ENCODE results near the gene ARHGAP44. TPM values are rescaled to one million over a fixed set of nuclear protein-coding genes. Genes with fewer than 3 reads are reported as not detected.

ARHGAP44 gene, protein sequence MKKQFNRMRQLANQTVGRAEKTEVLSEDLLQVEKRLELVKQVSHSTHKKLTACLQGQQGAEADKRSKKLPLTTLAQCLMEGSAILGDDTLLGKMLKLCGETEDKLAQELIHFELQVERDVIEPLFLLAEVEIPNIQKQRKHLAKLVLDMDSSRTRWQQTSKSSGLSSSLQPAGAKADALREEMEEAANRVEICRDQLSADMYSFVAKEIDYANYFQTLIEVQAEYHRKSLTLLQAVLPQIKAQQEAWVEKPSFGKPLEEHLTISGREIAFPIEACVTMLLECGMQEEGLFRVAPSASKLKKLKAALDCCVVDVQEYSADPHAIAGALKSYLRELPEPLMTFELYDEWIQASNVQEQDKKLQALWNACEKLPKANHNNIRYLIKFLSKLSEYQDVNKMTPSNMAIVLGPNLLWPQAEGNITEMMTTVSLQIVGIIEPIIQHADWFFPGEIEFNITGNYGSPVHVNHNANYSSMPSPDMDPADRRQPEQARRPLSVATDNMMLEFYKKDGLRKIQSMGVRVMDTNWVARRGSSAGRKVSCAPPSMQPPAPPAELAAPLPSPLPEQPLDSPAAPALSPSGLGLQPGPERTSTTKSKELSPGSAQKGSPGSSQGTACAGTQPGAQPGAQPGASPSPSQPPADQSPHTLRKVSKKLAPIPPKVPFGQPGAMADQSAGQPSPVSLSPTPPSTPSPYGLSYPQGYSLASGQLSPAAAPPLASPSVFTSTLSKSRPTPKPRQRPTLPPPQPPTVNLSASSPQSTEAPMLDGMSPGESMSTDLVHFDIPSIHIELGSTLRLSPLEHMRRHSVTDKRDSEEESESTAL
- 40.9 TPM for total RNA-seq

DNA sequence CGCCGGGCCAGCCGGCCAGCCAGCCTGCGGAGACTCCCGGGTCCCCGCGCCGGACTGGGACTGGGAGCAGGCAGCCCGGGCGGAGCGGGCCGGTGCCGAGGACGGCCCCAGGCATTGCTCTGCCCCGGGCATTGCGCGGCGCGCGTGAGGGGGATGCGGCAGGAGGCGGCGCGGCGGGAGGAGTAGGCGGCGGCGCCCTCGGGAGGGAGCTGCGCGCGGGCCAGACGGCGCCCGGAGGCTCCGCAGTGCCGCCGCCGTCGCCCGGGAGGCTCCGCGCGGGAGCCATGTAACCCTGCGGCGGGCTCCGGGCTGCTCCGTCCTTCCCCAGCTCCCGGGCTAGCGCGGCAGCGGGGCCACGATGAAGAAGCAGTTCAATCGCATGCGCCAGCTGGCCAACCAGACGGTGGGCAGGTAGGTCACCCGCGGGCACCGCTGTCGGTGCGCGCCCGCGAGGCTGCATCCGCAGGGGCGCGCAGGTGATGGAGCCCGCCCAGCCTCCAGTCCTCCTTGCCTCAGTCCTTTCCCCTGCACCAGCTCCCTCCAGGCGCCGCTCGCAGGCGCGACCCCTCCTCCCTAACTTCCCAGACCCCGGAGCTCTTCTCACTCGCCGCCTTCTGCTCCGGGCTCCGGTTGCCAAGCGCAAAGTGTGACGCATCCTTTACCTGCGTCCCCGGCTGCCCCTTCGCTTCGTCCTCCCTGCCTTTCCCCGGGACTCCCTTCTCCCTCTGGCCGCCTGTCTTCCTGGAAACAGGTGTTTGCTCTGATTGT, at the start of gene ARHGAP44:
Gene ARHGAP44 (plus strand): TSS at position 18 of the 768 bp plus-strand sequence. CDS start 341 bp downstream, at position 359.
- peak; percentile 50 for DNase-seq (ENCODE audit: low spot score)

DNA sequence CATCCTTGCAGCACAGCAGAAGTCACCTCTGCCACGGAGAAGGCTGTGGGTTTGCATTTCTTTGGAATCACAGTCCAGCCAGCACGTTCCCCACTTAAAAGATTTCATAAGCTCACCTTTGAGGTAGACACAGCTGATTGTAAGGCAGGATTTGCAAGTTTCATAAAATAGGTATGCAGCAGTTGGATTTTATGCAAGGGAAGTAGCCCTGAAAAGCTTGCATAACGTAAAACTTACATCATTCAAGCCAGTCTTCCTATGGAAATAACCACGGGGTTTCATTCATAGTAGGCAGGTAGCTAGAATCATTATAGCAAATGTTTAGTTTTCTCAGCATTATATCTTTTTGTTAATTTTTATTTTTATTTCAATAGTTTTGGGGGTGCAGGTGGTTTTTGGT, 49.8 kb upstream of the ARHGAP44 start:
- DNase-seq (ENCODE audit: low spot score) = no peak

DNA sequence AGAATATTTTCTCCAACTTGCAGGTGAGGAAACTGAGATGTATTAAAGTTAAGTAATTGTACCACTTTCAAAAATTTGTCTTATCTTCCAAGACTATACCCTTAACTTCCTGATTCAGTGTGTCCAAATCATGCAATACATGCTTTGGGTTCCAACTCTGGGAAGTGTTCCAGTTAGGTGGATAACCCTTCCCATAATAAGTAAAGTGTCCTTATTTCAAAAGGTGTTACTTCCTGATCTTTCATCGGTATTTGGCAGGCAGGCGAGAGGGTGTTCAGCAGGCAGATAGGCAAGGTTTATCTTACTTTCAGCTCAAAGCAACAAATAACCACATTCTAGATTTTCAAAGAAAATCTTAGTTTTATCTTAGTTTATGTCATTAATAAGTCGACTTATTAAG, 46.3 kb upstream of the ARHGAP44 start:
- peak; percentile 54 for DNase-seq (ENCODE audit: low spot score)

DNA sequence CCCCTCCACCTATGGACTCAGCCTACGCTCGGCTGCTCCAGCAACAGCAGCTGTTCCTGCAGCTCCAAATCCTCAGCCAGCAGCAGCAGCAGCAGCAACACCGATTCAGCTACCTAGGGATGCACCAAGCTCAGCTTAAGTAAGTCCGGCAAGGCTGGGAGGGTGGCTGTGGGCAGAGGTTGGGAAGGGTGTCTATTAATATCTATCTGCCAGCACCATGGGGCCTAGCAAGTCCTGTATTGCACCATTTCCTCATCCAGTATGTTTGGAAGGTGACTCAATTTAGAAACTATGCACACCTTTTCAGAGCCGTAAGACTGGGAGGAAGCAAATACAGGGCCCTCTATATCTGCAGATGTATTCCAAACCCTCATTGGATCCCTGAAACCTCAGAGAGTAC, 45.0 kb upstream of the ARHGAP44 start:
- no peak for DNase-seq (ENCODE audit: low spot score)

DNA sequence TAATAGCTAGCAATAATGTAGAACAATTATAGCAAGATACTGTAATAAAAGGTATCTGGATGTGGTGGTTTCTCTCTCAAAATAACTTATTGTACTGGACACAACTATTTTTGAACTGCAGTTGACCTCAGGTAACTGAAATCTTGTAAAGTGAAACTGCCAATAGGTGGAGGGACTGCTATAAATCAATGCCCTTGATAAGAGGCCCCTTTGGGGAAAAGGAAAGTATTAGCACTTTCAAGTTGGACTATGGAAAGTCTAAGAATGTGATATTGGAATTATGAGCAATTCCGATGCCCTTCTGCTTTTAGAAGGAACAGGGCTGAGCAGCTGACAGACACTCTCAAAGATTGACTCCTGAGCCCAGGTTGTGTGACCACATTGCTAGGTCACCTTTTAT, 44.5 kb upstream of the ARHGAP44 start:
- no peak for DNase-seq (ENCODE audit: low spot score)

DNA sequence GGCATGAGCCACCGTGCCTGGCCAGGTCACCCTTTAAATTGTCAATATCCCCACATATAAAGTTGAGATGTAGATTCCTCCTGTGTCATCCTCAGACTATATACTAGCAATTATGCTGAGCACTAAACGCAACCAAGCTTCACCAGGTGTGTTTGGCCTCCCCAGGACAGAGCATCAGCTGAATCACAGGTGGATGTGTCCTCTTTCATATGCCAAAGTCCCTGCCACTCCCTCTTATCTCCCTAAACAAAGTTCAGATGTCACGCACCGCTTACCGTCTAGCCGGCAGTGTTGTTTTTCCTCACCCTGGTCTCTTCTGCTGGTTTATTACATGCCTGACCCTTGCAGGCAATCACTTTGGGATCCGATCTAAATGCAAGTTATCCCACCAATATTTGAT, 43.8 kb upstream of the ARHGAP44 start:
- peak; percentile 52 for DNase-seq (ENCODE audit: low spot score)

DNA sequence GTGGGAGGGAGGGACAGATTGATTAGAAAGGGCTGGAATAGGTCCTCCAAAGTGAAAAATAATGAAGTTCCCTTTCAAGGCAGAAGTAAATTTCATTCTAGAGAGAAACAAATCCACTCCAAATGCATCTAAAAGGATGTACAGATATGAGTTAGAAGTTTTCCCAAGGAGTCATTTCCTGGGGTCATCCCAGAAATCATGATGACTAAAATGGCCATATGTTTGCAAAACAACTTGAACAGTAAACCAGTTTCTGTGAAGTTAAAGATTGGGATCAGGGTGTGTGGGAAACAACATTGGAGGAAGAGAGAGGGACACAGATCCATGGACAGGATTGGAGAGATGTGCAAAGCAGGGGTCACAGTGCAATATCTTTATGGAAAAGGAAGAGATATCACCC, 32.5 kb upstream of the ARHGAP44 start:
- DNase-seq (ENCODE audit: low spot score) = no peak

DNA sequence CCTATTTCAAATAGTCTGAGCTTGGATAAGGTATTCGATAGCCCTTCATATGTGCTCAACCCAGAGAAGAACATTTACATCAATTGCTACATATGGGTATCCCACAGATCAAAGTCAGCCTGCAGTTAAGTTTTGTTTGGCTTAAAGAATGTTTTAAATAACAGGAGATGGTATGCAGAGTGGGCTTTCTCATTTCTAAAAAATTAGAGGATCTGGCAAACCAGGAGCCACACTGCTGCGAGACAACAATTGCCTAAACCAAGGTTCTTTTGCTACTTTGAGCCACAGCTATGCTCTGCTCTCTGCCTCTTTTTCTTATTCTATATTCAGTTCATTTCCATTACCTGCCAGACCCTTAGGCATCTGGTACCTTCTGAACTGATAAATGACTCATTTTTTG, 30.2 kb upstream of the ARHGAP44 start:
- no peak for DNase-seq (ENCODE audit: low spot score)

DNA sequence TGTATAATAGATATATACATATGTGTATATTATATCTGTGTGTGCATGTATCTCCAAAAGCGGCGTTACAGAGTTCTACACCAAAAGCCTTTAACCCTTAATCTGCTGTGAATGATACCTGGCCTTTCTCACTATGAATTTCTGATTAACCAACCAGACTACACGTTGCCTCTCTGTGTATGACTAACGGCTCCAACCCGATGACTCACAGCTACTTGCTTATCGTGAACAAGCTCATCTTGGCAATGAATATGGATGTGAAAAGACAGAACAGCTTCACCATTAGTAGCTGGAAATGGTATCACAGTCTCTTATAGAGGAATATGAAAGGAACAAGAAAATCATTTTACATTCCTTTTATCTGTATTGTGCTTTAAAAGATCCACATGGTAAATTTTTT, 23.8 kb upstream of the ARHGAP44 start:
- DNase-seq (ENCODE audit: low spot score) = peak; percentile 56

DNA sequence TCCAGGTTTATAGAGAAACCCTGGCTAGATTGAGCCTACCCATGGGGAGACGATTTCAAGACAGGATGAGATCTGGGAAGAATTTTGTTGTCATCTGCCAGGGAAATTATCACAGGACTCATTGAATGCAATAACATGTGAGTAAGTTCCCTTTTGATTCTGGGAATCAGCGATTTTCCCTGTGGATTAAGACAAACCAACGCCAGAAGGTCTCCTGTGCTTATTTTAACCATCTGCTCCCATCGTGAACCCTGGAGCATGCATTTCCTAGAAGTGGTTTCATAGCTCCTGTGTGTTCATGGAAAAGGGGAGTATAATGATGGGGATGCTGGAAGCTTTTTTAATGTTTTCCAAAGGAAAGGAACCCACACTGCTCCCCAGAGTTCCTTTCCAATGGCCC, 21.0 kb upstream of the ARHGAP44 start:
- no peak for DNase-seq (ENCODE audit: low spot score)

DNA sequence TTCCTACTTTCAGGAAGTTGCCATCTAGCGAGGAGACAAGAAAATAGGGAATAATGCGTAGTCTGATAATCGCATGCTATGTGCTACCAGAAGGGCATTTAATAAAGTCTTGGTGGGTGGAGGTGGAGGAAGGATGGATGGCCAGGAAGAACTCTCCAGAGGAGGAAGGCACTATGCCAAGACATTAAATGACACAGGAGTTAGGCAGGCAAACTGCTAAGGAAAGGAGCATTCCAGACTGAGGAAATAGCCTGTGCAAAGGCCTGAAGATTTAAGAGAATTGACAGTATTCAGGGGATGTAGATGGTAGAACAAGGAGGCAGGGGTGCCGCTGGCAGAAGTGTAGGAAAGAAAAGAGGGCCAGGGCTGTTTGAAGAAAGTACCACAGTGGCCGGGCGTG, 19.3 kb upstream of the ARHGAP44 start:
- no peak for DNase-seq (ENCODE audit: low spot score)

DNA sequence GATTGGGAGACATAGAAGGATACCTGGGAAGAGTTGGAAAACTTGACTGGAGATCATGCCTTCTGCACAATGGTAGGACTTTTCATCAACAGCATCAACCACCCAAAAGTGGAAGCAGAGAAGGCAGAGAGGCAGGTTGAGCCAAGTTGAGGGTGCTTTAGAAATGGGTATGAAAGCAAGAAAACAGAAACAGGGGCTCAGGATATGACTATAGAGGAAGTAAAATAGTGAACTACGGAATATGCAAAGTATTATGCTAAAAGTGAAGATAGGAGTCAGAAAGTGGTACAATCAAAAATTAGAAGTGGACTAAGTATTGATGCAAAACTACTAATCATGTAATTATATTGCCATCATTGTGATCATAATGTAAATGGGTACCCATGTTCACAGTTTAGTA, 16.1 kb upstream of the ARHGAP44 start:
- no peak for DNase-seq (ENCODE audit: low spot score)

DNA sequence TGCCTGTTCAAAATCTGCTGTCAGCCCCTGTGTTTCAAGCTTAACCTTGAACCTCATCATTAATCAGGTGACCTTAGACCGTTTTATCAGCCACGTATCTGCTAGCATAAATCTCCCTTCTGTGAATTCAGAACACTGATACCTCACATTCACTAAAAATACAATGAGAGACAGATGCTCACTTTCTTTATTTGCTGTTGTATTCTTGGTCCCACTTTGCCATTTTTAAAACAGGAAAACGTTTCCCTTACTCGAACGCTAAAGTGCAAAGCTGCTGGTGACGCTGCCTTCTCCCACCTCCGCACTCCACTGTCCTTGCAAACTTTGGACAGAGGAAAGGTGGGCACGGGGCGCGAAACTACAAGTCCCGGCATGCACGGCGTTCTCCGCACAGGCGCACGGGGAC, 220 bp upstream of the ARHGAP44 start:
- DNase-seq (ENCODE audit: low spot score) = no peak

DNA sequence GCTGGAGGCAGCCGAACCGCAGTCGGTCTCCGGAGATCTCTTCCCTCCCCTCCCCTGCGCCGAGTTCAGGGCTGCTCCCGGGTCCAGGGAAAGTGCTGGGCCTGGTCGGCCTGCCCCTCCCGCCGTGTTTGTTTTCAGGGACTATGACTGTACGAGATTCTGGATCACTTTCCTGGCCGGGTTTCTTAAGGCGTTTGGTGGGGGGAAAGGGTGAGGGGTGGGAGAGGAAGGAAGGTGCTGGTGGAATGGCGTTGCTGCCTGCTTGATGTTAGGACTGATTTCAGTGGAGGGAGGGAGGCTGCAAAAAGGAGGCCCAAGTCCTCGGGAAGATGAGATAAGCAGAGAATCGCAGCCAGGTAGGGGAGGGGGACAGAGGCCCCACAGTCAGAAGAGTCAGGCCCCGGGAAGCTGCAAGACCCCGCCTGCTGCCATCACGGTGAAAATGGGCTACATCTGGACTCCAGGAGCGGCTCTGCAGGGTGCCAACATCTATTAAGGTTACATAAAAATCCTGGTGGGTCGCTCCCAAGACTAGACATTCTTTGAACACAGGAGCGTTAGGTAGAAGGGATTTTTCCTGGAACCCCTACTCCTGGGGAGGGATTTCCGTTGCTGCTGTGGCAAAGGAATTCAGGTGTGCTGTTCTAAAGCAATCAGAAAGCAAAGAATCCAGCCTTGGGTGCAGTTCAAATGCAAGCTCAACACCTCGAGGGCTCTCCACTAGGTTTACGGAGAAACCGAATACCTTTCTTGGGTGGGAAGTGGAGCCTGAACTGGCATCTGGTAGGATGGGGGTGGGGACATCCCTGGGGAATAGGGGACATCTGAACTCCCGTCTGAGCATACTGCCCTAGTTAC, 1.2 kb downstream of the ARHGAP44 start:
- no peak for DNase-seq (ENCODE audit: low spot score)

DNA sequence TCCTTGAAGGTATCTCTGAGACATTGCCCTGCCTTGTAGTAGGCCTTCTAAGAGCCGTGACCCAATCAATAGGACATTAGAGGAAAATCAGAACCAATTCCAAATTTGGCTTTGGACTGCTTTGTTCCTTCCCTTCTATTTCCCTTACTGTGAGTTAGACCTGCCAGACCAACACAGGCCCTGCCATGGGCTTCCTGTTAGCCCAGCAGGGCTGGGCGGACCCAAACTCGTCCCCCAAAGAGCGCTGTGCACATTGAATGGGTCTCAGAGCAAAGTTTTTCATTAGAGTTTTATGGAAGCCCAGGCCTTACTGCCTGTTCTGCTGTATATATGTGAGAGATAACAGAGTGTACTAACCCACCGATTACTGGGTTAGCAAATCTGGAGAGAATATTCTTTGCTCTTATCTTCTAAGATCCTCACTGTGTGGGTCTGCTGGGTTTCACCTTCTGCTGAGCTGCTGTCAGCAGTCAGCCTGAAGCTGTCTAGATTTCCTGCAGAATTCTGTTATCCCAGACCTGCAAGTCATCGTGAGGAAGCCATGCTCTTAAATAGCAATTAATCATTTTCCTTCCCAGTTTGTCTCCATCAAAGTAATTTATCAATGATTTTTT, 5.7 kb downstream of the ARHGAP44 start:
- DNase-seq (ENCODE audit: low spot score) = no peak

DNA sequence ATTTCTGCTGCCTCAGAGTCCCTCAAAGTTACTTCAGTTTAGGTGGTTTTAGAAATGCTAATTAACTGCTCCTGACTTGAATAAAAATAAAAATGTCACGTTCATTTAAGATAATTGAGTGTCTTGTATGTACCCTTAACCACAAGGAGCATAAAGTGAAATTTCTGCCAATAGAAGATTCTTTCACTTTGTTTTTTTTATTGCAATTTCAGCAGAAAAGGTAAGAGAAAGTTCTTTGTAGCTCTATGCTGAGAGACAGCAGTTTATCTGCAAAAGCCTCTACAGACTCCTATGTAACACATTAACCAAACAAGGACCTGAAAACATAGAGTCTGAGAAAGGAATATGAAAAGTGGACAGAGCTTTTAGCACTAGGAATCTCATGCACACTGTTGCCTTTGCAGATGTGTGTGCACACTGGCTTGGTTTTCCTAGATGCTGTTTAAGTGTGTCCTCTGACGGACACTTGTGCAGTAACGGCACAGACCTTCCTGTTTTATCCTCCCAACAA, 11.6 kb downstream of the ARHGAP44 start:
- DNase-seq (ENCODE audit: low spot score) = no peak

DNA sequence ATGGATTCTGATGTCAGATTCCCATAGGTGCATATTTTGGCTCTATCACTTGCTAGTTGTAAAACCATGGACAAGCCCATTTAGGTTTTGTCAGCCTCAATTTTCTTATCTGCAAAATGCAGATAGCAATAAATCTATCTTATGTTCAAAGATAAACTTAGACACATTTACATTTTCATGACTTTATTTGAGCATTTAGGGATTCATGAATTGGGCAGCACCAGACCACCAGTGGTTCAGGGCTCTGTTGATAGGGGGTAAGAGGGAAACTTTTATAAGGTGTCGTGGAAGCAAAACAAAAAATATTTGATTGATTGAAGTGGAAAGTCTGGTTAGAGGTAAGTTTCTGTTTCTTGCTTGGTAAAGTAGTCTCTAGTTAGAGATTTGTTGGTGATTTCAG, 17.3 kb downstream of the ARHGAP44 start:
- DNase-seq (ENCODE audit: low spot score) = no peak

DNA sequence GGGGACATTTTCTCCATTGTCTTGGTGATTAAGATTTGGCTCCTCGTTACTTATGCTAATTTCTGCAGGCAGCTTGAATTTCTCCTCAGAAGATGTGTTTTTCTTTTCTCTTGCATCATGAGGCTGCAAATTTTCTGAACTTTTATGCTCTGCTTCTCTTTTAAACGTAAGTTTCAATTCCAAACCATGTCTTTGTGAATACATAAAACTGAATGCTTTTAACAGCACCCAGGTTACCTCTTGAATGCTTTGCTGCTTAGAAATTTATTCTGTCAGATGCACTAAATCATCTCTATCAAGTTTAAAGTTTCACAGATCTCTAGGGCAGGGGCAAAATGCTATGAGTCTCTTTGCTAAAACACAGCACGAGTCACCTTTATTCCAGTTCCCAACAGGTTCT, 19.4 kb downstream of the ARHGAP44 start:
- DNase-seq (ENCODE audit: low spot score) = no peak

DNA sequence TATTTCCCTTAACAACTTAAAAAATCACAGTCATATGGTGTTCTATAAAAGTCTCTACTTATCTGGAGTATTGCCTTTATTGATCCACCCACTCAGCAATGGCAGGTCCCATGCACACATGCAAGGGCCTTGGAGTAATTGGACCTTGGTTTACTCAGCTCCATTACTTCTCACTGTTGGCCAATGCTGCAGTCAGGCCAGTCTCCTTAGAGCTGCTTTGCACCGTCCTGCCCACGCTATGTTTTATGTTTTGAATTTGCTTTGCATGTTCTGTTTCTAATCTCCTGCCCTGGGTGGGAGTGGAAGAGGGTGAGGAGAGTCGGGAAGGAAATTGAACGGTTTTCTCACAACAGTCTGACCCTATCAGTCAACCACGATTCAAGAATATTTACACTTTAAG, 23.6 kb downstream of the ARHGAP44 start:
- no peak for DNase-seq (ENCODE audit: low spot score)

DNA sequence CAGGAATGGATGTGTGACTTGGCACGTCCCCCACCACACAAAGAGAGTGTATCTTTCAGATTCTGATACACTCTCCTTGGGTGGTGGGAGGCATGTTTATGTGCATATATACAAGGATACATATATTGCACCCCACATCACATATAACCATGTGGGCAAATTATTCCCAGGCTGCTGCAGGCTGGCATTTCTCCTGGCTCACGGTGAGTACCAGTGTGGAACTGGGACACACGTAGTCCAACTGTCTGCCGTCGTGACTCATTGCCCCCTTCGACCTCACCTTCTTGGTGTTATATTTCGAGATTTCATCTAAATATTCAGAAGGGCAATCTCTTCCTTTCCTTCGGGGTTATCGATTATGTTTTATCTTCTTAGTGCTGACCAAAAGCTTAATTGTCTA, 24.4 kb downstream of the ARHGAP44 start:
- no peak for DNase-seq (ENCODE audit: low spot score)

DNA sequence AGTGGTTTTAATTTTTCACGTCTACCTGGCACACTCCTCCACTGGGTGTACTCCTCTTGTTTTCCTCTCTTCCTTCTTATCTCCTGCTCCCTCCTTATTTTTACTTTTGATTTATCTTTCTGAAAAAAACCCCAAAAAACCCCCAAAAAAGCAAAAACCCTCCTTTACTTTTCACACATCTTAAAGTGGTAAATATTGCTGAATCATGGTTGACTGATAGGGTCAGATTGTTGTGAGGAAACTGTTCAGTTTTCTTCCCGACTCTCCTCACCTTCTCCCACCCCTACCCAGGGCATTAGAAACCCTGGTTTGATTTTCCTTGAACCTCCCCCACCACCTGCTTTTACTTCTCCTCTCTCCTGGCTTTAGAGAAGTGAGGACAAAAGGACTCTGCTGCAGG, 25.4 kb downstream of the ARHGAP44 start:
- no peak for DNase-seq (ENCODE audit: low spot score)

Measured in mucosa of gallbladder (tissue), 1 donor.